Activated T-helper 1 cell treated with anti-CD3 and anti-CD28 coated beads, Interleukin-2, amount 50 U/mL, for 16 hours (primary cell): ENCODE data around the gene CDC37.

ENCODE experiments used
- DNase-seq, 2 donors: peaks; one replicate each; pipeline ENCODE4 v3.0.0-alpha.2; 2020; ENCODE audit warnings: low read depth in 1 of 2, low spot score in 1 of 2

CDC37 gene

DNA sequence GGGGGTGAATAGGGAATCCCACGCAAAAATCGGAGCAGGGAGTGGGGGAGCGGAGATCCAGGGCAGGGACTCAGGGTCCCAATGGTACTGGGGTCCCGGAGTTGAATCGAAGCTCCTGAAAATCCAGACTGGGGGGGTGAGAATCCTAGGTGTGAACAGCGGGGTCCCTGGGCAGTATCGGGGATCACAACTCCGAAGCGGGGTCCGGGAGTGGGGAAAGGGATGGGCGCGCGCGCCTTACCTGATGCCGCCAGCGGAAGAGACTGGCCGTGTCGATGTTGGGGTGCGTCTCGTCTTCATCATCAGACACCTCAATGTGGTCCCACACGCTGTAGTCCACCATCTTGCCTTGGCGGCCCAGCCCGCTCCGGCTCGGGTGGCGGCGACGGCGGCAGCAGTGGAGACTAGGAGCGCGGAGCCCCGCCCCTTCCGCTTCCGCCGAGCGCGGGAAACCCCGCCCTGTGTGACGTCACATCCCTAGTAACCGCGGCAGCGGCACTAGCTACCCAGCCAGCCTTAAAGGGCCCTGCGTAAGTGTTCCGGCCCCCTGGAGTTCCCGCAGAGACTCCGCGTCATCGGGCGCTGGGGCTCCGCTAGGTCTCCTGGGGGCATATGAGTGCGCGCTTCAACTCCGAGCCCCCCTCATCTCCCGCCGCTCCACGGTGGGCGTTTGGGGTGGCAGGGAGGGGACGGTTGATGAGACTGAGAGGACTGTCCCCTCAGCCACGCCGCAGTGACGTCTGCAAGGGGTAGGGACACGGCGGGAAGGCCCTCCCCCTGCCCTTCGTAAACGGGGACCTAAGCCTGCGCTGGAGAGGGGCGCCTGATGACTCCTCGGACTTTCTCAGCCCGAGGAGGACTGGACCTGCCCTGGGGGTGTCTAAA lies at the start of gene CDC37:
TSS of gene CDC37 (minus strand) at position 406 of the 885 bp plus-strand sequence. CDS start at position 343, 63 bp downstream.
- DNase-seq, result peak; percentile 96 to 98

- DNase-seq, result no peak
These were observed 47.7 kb upstream of the CDC37 start for GRCh38 chr19:10450853-10451609.

- DNase-seq, result no peak
These were observed 47.0 kb upstream of the CDC37 start for GRCh38 chr19:10450191-10450852.

DNA sequence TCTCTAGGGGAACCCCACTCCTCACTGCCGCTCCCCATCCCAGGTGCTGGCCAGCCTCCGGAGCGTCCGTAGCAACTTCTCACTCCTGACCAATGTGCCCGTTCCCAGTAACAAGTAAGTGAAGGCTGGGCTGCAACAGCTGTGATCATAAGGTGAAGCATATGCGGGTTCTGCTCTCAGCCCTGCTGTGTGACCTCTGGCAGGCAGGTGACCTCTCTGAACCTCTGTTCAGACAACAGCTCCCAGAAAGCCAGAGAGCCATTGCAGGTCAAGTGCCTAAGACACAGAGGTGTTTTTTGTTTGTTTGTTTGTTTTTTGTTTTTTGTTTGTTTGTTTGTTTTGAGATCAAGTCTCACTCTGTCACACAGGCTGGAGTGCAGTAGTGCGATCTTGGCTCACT lies 45.7 kb upstream of the CDC37 start:
- no peak for DNase-seq

- DNase-seq, result no peak
These were observed 39.4 kb upstream of the CDC37 start for GRCh38 chr19:10442698-10443097.

DNA sequence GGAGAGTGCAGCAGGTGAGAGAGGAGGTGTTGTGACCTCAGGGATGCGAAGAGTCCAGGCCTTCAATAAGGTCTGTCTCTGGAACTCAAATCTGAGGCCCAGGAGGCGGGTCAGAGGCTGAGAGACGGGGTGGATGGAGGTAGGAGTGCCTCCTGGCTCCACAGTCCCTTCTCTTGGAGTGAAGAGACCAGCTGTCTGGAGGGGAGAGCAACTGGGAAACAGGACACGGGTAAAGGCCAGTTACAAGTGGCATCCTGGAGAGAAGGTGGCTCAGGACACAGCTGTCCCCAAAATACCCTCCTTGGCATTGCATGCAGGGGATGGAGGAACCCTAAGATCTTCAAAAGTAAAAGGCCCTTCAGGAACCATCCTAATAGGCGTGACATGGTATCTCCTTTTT lies 36.2 kb upstream of the CDC37 start:
- DNase-seq, result no peak

GRCh38 chr19:10433131-10433536 lies 29.8 kb upstream of the CDC37 start:
- no peak for DNase-seq

GRCh38 chr19:10432736-10433130 lies 29.4 kb upstream of the CDC37 start:
- no peak for DNase-seq

DNA sequence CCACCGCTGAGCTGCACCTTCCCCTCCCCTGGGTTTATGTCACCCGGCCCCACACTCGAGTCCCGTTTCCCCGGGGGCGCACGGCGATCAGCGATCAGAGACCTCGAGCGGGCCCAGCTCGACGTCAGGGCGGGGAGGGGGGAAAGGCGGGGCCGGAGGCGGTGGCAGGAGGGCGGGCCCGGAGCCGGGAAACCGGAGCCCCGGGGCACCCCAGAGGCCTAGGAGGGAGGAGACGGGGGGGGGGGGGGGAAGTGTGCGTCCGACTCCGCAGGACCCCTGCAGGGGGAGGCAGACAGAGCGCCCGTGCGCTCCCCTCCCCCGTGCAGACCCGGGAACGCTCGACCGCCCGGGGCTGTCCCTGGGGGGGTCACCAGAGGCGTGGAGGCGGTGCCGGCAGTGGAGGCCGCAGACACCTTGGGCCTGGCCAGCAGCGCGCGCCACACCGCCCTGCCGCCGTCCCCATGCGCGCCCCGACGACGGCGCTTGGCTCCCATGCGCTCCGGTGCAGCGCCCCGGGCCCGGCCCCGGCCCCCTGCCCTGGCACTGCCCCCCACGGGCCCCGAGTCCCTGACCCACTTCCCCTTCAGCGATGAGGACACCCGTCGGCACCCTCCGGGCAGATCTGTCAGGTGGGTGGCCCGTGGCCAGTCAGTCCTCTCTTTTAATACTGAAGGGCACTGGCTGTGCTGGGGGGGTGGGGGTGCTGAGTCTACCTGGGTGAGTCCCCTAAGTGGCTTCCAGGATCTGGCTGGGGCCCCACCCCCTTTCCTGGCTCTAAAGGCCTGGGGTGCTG lies 28.8 kb upstream of the CDC37 start:
- DNase-seq, result peak in 1 of 2 donors; percentile 49

DNA sequence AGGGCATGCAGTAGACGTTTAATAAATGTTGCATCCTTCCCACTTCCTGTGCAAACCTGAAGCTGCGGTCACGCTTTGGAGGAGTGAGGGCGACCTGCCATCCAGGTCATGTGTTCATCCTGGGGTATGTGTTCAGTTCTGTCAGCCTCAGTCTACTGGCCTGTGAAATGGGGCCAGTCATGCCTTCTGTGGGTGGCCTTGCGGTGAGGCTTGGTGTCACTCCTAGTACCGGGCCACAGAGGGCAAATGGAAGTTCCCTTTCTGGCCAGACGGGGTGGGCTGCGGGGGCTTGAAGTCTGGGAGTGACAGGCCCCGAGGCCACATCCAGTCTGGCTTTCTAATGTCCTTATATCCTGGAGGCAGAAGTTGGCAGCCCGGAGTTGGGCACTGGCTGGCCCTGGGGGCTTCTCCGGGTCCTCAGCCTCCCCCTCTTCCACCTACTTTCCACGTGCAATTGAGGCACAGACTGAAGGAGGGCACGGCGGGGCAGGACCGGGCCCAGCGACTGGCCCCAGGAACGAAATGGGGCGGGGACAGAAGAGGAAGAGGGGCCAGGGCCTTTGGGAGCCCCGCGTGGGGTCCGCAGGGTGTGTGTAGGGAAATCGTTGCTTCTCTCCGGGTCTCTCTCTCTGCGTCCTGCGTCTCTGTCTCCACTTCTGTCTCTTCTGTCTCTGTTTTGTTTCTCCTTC lies 28.1 kb upstream of the CDC37 start:
- no peak for DNase-seq

DNA sequence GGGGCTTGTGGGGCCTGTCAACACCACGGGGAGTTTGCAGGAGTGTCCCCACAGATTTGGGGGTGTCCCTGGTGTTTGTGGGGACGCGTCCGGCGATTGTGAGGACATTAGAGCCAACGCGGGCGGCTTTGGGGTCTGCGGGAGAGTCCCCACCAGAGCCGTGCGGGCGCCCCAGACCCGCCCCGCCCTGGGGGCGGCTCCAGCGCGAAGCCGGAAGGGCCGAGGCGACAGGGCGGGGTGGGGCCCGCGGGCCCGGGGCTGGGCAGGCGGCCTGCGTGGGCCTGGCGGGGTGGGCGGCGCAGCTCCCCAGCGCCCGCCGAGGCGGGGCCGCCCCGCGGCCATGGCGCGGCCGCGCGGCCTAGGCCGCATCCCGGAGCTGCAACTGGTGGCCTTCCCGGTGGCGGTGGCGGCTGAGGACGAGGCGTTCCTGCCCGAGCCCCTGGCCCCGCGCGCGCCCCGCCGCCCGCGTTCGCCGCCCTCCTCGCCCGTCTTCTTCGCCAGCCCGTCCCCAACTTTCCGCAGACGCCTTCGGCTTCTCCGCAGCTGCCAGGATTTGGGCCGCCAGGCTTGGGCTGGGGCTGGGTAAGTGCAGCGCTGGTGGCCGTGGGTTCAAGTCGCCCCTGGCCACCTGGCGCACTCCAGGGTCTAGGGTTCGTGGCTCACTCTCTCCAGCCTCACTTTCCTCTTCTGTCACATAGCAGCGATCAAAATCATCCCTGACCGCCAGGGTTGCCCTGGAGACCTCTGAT lies 27.3 kb upstream of the CDC37 start:
- DNase-seq, result no peak

- no peak for DNase-seq
These were observed 25.6 kb upstream of the CDC37 start for GRCh38 chr19:10428996-10429381.

DNA sequence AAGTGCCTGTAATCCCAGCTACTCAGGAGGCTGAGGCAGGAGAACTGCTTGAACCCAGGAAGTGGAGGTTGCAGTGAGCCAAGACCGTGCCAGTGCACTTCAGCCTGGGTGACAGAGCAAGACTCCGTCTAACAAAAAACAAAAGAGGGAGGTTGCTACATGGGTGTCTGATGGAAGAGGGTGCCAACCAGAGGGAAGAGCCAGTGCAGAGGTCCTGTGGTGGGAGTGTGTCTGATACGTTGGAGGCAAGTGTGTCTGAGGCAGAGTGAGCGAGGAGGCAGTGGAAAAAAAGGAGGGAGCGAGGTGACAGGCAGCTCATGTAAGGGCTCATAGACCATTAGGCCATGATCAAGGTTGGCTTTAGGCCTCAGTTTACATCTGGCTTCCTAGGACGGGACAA lies 23.8 kb upstream of the CDC37 start:
- no peak for DNase-seq

DNA sequence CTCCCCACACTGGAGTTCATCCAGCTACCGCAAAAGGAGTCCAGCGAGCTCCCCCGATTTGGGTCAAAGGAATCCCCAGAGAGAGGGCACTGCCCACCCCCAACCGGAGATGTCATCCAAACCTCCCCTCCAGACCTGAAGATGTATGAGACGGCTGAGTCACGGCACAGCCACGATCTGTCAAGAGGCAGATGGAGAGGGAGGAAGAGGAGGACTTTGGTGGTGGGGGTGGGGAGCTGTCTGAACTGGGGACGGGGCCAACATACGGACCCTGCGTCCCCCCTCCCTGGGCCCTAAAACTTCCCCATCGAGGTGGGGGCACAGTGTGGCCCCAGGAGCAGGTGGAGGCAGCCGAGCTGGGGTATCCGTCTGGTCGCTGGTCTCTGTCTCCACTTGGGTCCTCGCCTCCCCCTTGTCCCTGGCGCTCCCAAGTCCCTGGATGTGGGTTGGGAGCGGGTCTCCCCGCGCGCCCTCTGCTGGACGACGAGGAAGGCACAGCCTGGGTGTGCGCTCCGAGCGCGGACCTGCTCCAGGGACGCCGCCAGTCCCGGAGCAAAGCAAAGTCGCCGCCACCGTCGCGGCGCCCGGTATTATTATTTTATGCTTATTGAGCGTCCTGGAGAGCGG lies 20.8 kb upstream of the CDC37 start:
- no peak for DNase-seq

DNA sequence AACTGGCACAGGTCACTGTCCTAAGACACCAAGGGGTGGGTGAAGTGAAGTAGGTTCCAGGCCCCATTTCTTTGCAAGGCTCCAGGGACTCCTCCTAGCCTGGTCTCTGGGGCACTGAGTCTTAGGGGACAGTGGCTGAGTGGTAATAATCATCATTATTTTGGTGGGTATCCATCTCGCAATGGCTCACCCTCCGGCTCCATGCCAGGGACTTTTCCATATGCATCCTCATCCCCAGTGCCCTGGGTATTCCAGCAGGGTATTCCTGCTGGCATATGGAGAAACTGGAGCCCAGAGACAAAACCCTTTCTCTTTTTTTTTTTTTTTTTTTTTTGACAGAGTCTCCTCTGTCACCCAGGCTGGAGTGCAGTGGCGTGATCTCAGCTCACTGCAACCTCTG lies 19.5 kb upstream of the CDC37 start:
- DNase-seq, result no peak

DNA sequence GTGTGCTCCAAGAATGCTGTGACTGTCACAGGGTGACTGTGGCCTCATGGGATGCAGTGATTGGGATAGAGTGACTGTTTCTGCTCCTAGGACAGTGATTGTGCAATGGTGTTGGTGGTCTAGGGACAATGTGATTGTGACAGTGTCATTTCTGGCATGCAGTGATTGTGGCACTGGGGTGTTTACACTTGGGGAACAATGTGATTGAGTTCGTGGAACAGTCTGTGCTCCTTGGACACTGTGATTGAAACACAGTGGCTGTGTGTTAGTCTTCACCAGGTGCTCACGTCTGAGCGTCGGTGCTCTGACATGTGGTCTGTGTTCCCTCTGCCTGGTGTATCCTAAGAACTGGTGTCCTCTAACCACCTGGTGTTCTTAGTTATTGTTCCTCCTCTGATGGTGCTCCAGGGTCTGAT lies 18.7 kb upstream of the CDC37 start:
- no peak for DNase-seq

GRCh38 chr19:10421240-10422045 lies 18.1 kb upstream of the CDC37 start:
- DNase-seq, result no peak

- DNase-seq, result no peak
These were observed 17.3 kb upstream of the CDC37 start, which contains the start of gene PDE4A for GRCh38 chr19:10420444-10421239. Gene PDE4A (plus strand): TSS chr19:10420538. CDS start chr19:10420765, 227 bp downstream.
